GM18867 (cell line): ENCODE data around the gene ANKRD52.
"Not testable (repeated sequence)": the region's sequence is repeated elsewhere in the genome, so short reads cannot be mapped to it uniquely, and the experiment has no call there.

Experiments
- ATAC-seq: cut with Tn5 transposase; IDR thresholded peaks from one replicate; pipeline ENCODE4 v1.9.1; 2021; ENCODE audit warnings: mild to moderate bottlenecking, moderate library complexity; ENCODE audit not compliant: unreplicated experiment

Gene ANKRD52

DNA sequence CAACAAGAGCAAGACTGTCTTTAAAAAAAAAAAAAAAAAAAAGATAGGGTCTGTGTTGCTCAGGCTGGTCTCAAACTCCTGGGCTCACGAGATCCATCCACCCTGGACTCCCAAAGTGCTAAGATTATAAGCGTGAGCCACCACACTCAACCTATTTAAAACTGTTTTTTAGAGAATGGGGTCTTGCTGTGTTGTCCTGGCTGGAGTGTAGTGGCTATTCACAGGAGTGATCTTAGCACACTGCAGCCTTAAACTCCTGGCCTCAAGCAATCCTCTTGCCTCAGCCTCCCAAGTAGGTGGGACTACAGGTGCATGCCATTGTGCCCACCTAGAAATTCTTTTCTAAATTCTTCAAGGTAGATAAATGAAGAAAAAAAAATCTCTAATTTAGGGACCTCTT lies 16.1 kb upstream of the ANKRD52 start:
- no peak for ATAC-seq

DNA sequence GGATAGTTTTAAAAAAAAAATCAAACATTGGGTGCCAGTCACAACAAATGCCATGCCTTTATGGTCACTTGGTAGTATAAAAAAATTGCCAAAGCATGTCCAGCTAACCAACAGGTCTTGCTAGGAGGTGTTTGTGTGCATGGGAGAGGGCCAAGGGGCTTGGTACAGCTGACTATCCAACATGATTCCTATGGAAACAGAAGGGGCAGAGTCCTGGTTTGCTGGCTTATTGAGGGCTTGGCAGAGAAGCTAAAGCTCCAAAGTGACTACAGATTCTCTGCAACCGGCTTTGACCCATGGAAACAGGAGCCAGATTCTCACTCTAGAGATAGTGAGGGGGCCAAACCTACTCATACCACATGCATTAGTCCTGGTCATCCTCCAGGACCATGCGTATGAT lies 14.3 kb upstream of the ANKRD52 start:
- ATAC-seq = not testable (repeated sequence)

DNA sequence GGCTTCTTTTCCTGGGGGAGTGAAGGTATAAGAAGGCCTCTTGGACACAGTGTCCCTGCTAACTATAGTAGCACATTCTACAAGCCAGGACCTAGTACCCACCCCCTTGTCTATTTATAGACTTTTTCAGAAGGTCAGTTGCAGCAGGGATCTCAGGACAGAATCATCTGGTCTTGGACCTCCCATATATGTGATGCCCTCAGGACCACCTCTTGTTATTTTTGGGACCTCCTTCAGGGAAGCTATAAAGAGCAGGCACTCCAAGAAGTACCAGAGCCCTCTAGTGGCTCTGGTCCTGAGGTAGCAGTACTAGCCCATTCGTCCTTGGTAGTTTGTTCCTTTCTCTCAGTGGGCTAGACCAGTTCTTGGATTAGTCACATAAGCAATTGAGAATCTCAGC lies 12.8 kb upstream of the ANKRD52 start:
- ATAC-seq = no peak

DNA sequence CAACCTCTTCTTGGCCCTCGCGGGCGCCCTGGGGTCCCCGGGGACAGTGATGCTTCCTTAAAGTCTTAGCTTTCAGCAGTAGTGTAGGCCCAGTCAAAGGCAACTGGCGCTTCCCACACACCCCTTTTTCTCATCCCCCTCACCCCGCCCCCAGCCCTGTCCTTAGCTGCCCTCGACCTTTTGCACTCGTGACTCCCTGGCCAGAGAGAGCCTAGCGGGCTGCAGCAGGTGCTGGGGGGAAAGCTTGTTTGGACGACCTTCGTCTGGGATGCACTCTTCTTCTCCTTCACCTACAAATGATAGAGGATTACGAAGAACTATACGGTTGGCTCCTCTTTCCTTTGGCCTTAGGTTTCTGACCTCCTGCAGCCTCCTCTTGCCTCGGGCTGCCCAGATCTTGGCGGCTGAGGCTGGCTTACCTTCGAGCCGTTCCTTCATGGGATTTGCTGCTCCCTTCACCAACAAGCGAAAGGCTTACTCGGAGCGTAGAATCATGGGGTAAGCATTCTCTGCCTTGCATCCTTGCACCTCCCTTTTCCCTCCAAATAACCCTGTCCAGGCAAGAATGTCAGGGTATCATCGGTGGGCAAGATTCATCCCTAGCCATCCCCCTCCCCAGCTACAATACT lies 9.4 kb upstream of the ANKRD52 start:
- ATAC-seq = peak; percentile 4

DNA sequence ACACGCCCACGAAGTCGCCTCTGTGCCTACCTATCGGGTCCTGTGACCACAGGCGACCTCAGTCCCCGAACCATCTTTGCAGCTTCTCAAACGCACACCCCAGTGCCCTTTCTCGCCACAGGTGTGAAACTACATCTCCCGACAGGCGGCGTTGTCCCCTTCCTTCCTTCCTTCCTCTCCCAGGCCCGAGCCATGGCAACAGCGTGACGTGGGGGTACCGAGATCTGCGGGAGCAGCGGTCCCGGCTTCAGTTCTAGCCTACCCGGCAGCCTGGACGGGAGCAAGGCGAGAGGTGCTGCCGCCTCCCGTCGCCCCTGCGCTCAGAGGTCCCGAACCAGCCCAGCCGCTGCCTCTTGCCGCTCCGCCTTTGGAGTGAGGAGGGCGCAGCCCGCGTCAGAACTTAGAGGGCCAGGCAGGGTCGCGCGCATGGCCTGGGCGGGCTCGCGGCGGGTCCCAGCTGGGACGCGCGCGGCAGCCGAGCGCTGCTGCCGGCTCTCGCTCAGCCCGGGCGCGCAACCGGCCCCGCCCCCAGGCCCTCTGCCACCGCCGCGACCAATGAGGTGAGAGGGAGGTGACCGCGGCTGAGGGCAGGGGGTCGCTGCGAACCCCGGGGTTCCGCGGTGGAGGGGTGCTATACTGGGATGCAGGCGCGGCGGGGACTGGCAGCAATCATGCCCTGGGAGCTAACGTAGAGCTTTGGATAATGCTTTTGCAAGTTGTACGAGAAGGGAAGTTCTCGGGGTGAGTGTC lies 8.7 kb upstream of the ANKRD52 start, which contains the start of gene COQ10A:
Gene COQ10A (plus strand): TSS at position 250 of the 750 bp plus-strand sequence. CDS start 177 bp downstream, at position 427.
- peak; percentile 90 for ATAC-seq

DNA sequence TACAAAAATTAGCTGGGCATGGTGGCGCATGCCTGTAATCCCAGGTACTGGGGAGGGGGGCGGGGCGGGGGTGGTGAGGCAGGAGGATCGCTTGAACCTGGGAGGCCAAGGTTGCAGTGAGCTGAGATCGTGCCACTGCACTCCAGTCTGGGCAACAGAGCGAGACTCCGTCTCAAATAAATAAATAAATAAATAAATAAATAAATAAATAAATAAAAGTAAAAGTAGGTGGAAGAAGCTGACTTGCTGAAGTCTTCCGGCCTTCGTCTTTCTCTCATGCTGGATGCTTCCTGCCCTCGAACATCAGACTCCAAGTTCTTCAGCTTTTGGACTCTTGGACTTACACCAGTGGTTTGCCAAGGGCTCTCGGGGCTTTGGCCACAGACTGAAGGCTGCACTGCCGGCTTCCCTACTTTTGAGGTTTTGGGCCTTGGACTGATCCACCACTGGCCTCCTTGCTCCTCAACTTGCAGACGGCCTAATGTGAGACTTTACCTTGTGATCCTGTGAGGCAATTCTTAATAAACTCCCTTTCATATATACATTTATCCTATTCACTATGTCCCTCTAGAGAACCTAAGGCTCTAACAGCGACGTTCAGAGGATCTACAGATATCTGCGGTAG lies 8.0 kb upstream of the ANKRD52 start:
- ATAC-seq = not testable (repeated sequence)

DNA sequence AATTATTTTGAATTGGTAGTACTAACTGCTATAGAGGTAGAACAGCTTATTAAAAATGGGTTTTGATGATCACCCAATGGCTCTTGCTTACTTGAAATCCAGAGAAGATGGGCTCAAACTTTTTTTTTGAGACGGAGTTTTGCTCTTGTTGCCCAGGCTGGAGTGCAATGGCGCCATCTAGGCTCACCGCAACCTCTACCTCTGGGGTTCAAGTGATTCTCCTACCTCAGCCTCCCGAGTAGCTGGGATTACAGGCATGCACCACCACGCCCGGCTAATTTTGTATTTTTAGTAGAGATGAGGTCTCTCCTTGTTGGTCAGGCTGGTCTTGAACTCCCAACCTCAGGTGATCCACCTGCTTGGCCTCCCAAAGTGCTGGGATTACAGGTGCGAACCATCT lies 4.8 kb upstream of the ANKRD52 start:
- ATAC-seq = not testable (repeated sequence)

DNA sequence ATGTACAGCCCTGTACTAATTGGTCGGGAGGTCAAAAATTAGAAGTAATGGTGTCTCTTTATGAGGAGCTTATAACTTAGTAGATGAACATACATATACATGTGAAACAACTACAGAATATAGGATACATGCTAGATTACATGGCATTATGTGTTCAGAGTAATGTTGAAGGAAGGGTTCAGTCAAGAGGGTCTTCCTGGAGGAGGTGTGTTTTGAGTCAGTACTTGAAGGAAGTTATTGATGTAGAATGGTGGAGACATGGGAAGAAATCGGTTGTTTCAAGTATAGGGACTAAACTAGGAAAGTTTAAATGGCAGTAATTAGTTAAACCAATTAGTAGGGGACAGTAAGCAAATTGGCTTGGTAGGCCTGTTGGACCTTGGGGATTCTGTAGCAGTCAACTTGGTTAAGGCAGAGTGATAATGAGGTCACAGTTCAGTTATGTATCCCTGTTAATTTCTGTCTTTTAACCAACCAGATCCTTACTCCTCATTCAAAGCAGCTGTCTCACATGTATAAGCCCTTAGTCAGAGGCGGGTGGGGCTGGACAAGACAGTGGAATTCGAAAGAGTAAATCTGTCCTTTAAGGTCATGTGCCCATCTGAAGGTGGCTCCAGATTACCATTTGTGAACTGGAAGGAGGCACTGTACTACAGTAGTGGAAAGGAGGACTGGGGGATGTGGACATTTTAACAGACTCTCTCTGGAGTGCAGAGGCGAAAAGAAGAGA lies 3.5 kb upstream of the ANKRD52 start:
- ATAC-seq = no peak

DNA sequence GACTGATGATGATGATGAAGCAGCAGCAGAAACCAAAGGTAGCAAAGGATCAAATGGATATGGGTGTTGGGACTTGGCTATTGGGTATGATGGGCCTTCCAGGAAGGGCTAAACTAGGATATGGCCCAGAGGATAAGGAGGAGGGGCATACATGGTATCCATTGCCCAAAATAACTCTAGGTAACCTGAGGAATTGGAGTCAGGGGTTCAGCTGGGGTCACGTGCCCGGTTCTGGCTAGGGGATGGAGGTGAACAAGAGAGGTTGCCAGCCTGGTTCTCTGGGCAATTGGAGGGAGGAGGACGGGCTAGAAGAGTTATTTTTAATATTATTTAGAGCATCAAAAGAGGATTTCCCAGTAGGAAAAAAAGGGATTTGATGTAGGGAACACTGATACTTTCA lies 2.7 kb upstream of the ANKRD52 start:
- ATAC-seq = no peak

DNA sequence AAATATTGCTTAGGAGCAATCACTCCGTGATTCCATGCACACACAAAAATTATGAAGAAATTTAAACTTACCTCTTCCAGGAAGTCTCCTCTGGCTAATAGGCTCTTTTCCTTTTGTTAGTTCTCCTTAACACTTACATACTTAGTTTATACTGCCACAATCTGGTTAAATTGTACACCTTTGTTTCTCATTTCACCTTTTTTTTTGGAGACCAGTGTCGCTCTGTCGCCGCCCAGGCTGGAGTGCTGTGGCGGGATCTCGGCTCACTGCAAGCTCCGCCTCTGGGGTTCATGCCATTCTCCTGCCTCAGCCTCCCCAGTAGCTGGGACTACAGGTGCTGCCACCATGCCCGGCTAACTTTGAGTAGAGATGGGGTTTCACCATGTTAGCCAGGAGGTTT lies 2.2 kb upstream of the ANKRD52 start:
- ATAC-seq = no peak

DNA sequence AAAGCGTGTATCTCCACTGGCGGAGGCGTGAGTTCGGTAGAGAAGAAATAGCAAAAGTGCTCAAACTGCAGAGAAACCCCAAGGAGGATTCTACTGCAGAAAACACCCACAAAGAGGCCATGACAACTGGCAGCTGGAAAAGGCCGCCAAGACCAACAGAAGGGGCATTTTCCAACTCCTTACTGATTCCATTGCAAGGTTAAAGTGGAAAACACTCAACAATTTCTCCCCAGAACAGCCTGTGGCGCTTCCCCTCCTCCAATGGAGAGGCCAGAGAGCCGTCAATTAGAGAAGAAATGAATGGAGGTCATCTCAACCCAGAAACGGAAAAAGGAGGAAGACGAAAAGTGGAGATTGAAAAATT lies 618 bp upstream of the ANKRD52 start:
- ATAC-seq = no peak

DNA sequence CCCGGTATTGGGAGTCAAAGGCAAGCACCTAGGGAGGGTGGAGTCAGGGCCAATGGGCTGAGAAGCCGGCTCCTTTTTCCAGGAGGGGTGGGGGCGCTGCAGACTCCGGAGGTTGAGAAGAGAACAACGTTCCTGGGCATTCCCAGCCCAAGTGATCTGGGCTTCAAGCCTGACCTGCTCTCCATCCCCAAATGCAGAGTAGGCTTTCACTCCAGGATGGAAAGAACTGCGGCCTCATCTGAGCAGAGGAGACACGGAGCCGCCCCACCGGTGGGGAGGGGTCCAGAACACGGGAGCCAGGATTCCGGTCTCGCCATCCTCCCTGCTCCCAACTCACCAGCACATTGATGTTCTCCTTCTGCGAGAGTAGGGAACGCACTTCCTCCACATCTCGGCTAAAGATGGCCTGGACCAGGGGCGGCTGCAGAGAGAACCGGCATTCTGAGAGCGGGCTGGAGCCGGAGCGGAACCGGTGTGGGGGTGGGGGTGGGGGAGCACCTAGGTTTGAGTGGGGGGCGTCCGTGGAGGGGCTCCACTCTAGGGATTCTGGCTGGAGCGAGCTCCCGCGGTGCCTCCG lies 605 bp downstream of the ANKRD52 start:
- no peak for ATAC-seq

DNA sequence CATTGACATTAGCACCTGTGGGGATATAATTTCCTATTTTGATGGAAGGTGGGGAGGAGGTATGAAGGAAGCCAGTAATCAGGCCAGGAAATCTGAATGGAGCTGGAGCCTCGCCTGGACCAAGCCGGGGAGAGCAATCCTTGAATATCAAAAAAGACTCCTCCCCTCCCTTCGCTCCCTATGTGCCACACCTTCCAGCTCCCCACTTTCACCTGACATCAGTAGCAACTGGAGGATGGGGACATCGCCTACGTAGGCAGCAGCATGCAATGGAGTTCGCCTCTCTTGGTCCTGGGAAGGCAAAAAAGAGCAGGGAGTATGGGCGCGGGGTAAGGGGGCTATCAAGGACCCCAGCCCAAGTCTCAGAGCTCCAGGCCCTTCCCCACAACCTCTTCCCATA lies 1.1 kb downstream of the ANKRD52 start:
- no peak for ATAC-seq

DNA sequence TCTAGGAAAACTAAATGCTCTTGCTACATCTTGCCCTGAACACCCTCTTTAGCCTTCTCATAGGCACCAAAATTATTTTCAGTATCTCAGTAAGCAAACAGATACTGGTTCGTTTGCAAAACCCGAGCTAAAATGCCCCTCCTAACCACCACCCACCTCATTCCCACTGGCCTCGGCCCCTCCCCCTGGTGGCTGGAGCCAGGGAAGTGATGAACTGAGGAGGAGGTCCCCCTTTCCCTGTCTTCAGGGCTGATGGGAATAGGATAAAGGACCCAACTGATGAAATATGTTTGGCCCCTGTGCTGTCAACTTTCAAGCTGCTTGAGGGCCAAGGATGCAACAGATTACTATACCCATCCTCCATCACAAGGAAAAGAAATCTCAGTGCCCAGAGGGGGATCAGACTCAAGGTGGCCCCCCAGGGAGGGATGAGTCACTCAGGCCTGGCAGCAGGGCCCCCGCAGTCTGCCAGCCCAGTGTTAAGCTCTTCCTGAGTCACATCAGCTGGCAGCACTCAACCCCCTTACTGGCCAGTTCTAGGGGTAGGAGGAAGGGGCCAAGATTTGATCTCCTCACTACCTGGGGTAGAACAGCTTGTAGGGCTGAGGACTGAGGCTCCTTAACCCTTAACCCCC lies 1.7 kb downstream of the ANKRD52 start:
- no peak for ATAC-seq

DNA sequence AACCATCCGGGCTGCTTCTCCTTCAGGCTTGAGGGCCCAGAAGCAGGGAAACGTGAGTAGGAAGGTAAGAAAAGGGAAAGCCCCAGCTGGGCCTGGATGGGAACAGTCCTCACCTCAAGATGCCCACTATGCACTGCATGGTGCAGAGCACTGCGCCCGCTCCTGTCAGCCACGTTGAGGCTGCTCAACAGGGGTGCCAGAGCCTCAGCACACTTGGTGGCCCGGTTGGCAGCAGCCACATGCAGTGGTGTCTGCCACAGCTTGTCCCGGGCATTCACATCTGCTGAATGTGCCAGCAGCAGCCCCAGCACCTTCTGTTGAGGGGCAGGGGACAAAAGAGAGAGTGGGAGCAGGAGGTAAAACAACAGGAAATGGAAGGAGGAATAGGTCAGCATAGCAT lies 2.5 kb downstream of the ANKRD52 start:
- ATAC-seq = no peak

DNA sequence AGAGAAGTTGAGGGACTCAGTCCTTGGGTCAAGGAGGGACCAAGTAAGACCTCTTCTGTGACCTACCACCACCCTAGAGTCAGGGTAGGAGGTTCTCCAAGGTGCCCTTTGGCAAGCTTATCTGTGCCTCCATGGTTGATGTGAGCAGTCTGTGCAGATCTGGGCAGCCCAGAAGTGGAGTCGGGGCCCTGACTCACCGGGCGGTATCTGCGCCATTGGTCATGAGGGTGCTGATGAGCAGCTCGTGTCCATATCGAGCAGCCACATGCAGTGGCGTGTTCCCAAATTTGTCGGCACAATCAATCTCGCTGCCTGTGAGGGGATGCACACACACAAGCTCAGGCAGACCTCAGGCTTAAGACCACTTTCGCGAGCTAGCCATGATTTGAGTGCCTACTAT lies 5.1 kb downstream of the ANKRD52 start:
- no peak for ATAC-seq

DNA sequence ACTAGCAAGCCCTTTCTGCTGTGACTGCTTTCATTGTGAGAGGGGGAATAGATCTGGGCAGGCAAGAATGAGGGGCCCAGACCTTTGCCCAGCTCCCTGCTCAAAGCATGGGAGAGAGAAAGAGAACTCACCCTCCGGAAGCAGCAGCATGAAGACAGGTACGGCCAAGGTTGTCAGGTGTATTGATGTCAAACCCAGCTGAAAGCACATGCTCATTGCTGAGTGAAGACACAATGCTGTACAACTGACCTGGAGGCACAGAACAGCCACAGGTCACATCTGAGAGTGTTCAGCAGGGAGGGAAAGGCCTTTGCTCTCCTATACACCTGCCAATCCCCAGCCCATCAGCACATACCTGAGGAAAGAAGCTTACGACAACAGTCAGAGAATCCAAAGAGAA lies 5.5 kb downstream of the ANKRD52 start:
- no peak for ATAC-seq

DNA sequence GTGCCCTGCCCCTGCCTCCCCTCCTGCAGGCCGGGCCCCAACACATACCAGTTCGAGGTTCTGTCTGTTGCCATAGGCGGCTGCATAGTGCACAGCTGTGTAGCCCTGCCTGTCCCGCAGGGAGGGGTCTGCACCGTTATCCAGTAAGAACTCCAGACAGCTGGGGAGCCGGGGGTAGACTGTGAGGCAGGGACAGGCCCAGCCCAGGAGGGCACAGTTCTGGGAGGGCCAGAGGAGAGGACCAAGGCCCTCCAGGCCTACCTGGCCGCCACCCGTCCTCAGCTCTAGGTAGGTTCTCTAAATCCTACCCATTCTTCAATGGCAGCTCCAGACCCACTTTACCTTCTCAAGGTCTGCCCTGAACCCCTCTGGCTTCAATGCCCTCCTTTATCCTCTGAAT lies 9.5 kb downstream of the ANKRD52 start:
- no peak for ATAC-seq

DNA sequence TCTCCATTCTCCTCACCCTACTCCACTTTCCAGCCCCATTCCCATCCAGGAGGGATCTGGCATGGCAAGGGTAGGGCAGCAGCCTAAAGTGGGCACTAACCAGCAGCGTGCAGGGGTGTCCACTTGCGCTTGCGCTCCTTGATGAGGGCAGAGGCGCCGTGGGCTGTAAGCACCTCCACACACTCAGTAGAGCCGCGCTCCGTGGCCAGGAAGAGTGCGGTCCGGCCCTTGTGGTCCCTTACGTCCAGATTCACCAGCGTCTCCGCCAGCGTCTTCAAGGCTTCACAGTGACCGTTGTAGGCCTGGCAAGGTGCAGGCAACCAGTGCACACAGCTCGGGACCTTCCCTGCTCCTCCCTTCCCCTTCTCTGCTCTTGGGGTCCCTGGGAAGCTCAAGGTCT lies 10.3 kb downstream of the ANKRD52 start:
- ATAC-seq = no peak

DNA sequence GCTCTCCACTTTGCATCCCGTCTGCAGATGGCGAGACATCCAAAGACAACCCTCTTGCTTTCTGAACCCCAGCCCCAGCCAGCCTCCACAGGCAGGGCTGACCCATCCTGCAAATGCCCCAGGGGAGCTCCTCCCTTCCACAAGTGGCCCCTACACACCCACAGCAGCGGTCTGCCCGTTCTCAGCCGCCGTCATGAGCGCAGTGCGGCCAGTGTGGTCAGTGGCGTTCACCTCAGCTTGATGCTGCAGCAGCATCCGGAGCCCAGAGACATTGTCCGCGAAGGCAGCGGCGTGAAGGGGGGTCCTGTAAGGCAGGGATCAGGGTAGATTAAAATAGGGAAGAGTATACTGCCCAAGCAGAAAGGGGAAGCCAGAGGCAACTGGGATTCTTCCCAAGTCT lies 13.7 kb downstream of the ANKRD52 start:
- ATAC-seq = no peak

DNA sequence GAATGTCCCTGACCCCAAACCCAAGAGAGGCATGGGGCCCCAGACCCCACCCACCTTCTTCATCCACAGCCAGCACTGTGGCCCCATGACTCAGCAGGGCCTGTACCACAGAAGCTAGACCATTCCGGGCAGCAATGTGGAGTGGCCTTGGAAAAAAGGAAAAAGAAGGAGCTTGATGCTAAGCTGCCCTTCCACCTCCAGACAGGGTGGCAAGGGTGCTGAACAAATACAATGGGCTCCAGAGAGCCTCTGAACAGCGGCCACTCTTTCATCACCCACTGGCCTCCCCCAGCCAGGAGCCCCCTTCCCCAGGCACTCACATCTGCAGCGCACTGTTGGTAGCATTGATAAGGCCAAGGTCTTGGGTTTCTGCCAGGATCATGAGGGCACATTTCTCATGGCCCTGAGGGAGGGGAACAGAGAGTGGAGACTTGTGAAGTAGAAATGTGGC lies 14.4 kb downstream of the ANKRD52 start:
- no peak for ATAC-seq
